Suppressor macrophage treated with lipopolysaccharide for 4 hours (primary cell): ENCODE data around the gene SHCBP1L.

Source experiments
- DNase-seq: peaks from one replicate; pipeline ENCODE4 v3.0.0-alpha.2; 2020

SHCBP1L gene

GRCh38 chr1:182888736-182889531 is 64.0 kb downstream of the SHCBP1L start:
- DNase-seq: no peak

- DNase-seq: no peak
Measured at GRCh38 chr1:182886985-182887384, 66.0 kb downstream of the SHCBP1L start.

GRCh38 chr1:182885591-182885990 is 67.4 kb downstream of the SHCBP1L start:
- DNase-seq: no peak

GRCh38 chr1:182884872-182885271 is 68.1 kb downstream of the SHCBP1L start:
- DNase-seq: no peak

GRCh38 chr1:182877842-182878241 is 75.1 kb downstream of the SHCBP1L start:
- no peak for DNase-seq

GRCh38 chr1:182877331-182877730 is 75.6 kb downstream of the SHCBP1L start:
- no peak for DNase-seq

- no peak for DNase-seq
Measured at GRCh38 chr1:182875889-182876288, 77.1 kb downstream of the SHCBP1L start.

- DNase-seq: no peak
Measured at GRCh38 chr1:182872881-182873280, 80.1 kb downstream of the SHCBP1L start.

GRCh38 chr1:182869241-182869666 is 83.7 kb downstream of the SHCBP1L start:
- no peak for DNase-seq

- DNase-seq: no peak
Measured at GRCh38 chr1:182867861-182868260, 85.1 kb downstream of the SHCBP1L start.

GRCh38 chr1:182863940-182864339 is 89.0 kb downstream of the SHCBP1L start:
- DNase-seq: no peak

- DNase-seq: no peak
Measured at GRCh38 chr1:182862827-182863226, 90.1 kb downstream of the SHCBP1L start.

GRCh38 chr1:182861994-182862393 is 91.0 kb downstream of the SHCBP1L start:
- DNase-seq: no peak

GRCh38 chr1:182860658-182861057 is 92.3 kb downstream of the SHCBP1L start:
- no peak for DNase-seq

- no peak for DNase-seq
Measured at GRCh38 chr1:182857212-182857611, 95.8 kb downstream of the SHCBP1L start.

- DNase-seq: no peak
Measured at GRCh38 chr1:182855911-182856310, 97.1 kb downstream of the SHCBP1L start.

- no peak for DNase-seq
Measured at GRCh38 chr1:182851825-182852224, 101.1 kb downstream of the SHCBP1L start.

GRCh38 chr1:182850319-182850718 is 102.6 kb downstream of the SHCBP1L start:
- no peak for DNase-seq
